Tibial nerve (tissue), 4 donors: ENCODE results near the gene GALNT11. TPM values are rescaled to one million over a fixed set of nuclear protein-coding genes. Genes with fewer than 3 reads are reported as not detected.

Experiments used
- DNase-seq, 2 donors: peaks; one replicate each; pipeline ENCODE4 v3.0.0-alpha.2; 2019; ENCODE audit warnings: low spot score in 2 of 2
- H3K27ac ChIP-seq, 4 donors: fragments of 200-600 bp; sonication (generic) in 3 of 4; one replicate each; pipeline ENCODE4 v1.5.1; 2017 to 2019; ENCODE audit warnings: mild to moderate bottlenecking in 1 of 4
- H3K27me3 ChIP-seq, 2 donors: fragments of 200-600 bp; sonication (generic) in 1 of 2; one replicate each; pipeline versions ENCODE4 v1.5.1 to v1.6.0; 2017 to 2019
- H3K36me3 ChIP-seq, 3 donors: fragments of 200-600 bp; sonication (generic); one replicate each; pipeline ENCODE4 v1.5.1; 2018 to 2019
- H3K4me1 ChIP-seq, 4 donors: fragments of 200-600 bp; sonication (generic) in 3 of 4; one replicate each; pipeline ENCODE4 v1.5.1; 2017 to 2019
- H3K4me3 ChIP-seq, 4 donors: fragments of 200-600 bp; sonication (generic) in 3 of 4; one replicate each; pipeline ENCODE4 v1.5.1; 2017 to 2019; ENCODE audit warnings: mild to moderate bottlenecking in 1 of 4, moderate library complexity in 1 of 4
- H3K9me3 ChIP-seq, 4 donors: fragments of 200-600 bp; sonication (generic) in 3 of 4; one replicate each; pipeline ENCODE4 v1.5.1; 2017 to 2019
- CTCF ChIP-seq, 5 experiments: fragments of 200-600 bp in 3 of 5; fragments of 450-650 bp in 2 of 5; sonication (generic) in 3 of 5; IDR thresholded peaks; one replicate each; pipeline ENCODE4 v1.5.1; 2016 to 2019; ENCODE audit warnings: antibody characterized with exemption in 5 of 5, mild to moderate bottlenecking in 3 of 5, moderate library complexity in 2 of 5
- EP300 ChIP-seq, 2 donors: sonication (generic); formaldehyde crosslinking; IDR thresholded peaks; one replicate each; pipeline ENCODE4 v1.6.1; 2017; ENCODE audit warnings: antibody characterized with exemption in 2 of 2, mild to moderate bottlenecking in 1 of 2
- POLR2A ChIP-seq, 2 donors: fragments of 450-650 bp; IDR thresholded peaks; one replicate each; pipeline ENCODE4 v1.6.1; 2017; ENCODE audit warnings: antibody characterized with exemption in 2 of 2, mild to moderate bottlenecking in 2 of 2, moderate library complexity in 2 of 2
- WGBS, 2 donors: methylation state at CpG; one replicate each; pipeline ENCODE4 v1.1.5; 2018; 5-methylcytosine and 5-hydroxymethylcytosine counted together
- total RNA-seq, 4 donors: library from RNA; depleted of rRNA; stranded (reverse); fragments of >200 nt; gene quantifications; one replicate each; pipeline ENCODE4 v1.1.0, GENCODE V29; 2016

GALNT11 gene
- total RNA-seq, 4 donors from 2014 or later, result 27.9 to 45.7 (median 36.6) TPM

GRCh38 chr7:152090747-152091146 lies 65.3 kb downstream of the GALNT11 start:
- Histone ChIP-seq H3K27me3 (no peaks in the 10 kb centered on the region), H3K9me3 (peaks cover 0 to 16% (median 0%) of the 10 kb centered on the region in 4 donors), H3K27ac (no peak overlapping the region), H3K4me3 (no peak overlapping the region), H3K36me3 (peaks cover 0 to 12% (median 0%) of the 10 kb centered on the region in 3 donors), H3K4me1 (no peaks in the 10 kb centered on the region)
- TF ChIP-seq POLR2A (IDR thresholded peaks at IDR 0.05), result no peak
- no peak for TF ChIP-seq EP300 (IDR thresholded peaks at IDR 0.05)
- TF ChIP-seq CTCF (IDR thresholded peaks at IDR 0.05), result no peak
- WGBS, 2 donors, result 91 to 92% methylated on average over 6 of the region's 6 CpGs
- no peak for DNase-seq

GRCh38 chr7:152093717-152094116 lies 68.2 kb downstream of the GALNT11 start:
- Histone ChIP-seq H3K4me3 (no peak overlapping the region), H3K27ac (no peak overlapping the region), H3K27me3 (no peaks in the 10 kb centered on the region), H3K4me1 (no peaks in the 10 kb centered on the region), H3K36me3 (peaks cover 0 to 23% (median 0%) of the 10 kb centered on the region in 3 donors), H3K9me3 (peaks cover 0 to 13% (median 0%) of the 10 kb centered on the region in 4 donors)
- no peak for TF ChIP-seq EP300 (IDR thresholded peaks at IDR 0.05)
- no peak for TF ChIP-seq POLR2A (IDR thresholded peaks at IDR 0.05)
- TF ChIP-seq CTCF (IDR thresholded peaks at IDR 0.05), result no peak
- WGBS, 2 donors, result 87 to 89% methylated on average over 4 of the region's 4 CpGs
- DNase-seq, result no peak

- Histone ChIP-seq H3K36me3 (peaks cover 0 to 17% (median 0%) of the 10 kb centered on the region in 3 donors), H3K4me1 (no peaks in the 10 kb centered on the region), H3K4me3 (no peak overlapping the region), H3K9me3 (no peaks in the 10 kb centered on the region), H3K27me3 (no peaks in the 10 kb centered on the region), H3K27ac (no peak overlapping the region)
- TF ChIP-seq POLR2A (IDR thresholded peaks at IDR 0.05) (no peak), EP300 (IDR thresholded peaks at IDR 0.05) (no peak), CTCF (IDR thresholded peaks at IDR 0.05) (no peak)
- 83 to 87% methylated on average over 1 of the region's 1 CpG for WGBS, 2 donors
- no peak for DNase-seq
Measured at GRCh38 chr7:152095771-152096170, 70.3 kb downstream of the GALNT11 start.

- DNase-seq, result no peak
- H3K4me1 ChIP-seq, result no peaks in the 10 kb centered on the region
- no peak for TF ChIP-seq POLR2A (IDR thresholded peaks at IDR 0.05)
- TF ChIP-seq EP300 (IDR thresholded peaks at IDR 0.05), result no peak
- TF ChIP-seq CTCF (IDR thresholded peaks at IDR 0.05), result no peak
- WGBS, 2 donors, result 94 to 96% methylated on average over 4 of the region's 4 CpGs
- H3K36me3 ChIP-seq, result peaks cover 0 to 32% (median 0%) of the 10 kb centered on the region in 3 donors
- no peak overlapping the region for H3K27ac ChIP-seq
- no peaks in the 10 kb centered on the region for H3K27me3 ChIP-seq
- no peak overlapping the region for H3K4me3 ChIP-seq
- H3K9me3 ChIP-seq, result no peaks in the 10 kb centered on the region
Measured at GRCh38 chr7:152097330-152097729, 71.9 kb downstream of the GALNT11 start.

- no peak for DNase-seq
- Histone ChIP-seq H3K4me3 (no peak overlapping the region), H3K27ac (no peak overlapping the region), H3K4me1 (no peaks in the 10 kb centered on the region), H3K36me3 (peaks cover 0 to 59% (median 0%) of the 10 kb centered on the region in 3 donors), H3K27me3 (no peaks in the 10 kb centered on the region), H3K9me3 (no peaks in the 10 kb centered on the region)
- 80 to 89% methylated on average over 7 of the region's 7 CpGs for WGBS, 2 donors
- no peak for TF ChIP-seq POLR2A (IDR thresholded peaks at IDR 0.05)
- TF ChIP-seq EP300 (IDR thresholded peaks at IDR 0.05), result no peak
- TF ChIP-seq CTCF (IDR thresholded peaks at IDR 0.05), result no peak
Measured at GRCh38 chr7:152103066-152103465, 77.6 kb downstream of the GALNT11 start.
